HUES48 (cell line): ENCODE results near the gene USP17L20.
"Not testable (repeated sequence)": the region's sequence is repeated elsewhere in the genome, so short reads cannot be mapped to it uniquely, and the experiment has no call there.

Experiments used
- H3K27ac ChIP-seq: one replicate; pipeline ENCODE4 v1.7.0; 2013; ENCODE audit warnings: low read depth, low read length, inconsistent platforms
- H3K27me3 ChIP-seq: 2 replicates; pipeline ENCODE4 v1.6.1; 2013; ENCODE audit warnings: mild to moderate bottlenecking, low read length; ENCODE audit not compliant: control insufficient read depth, insufficient read depth
- H3K36me3 ChIP-seq: 2 replicates; pipeline ENCODE4 v1.6.1; 2013; ENCODE audit warnings: low read length; ENCODE audit not compliant: control insufficient read depth, insufficient read depth
- H3K4me1 ChIP-seq: 2 replicates; pipeline ENCODE4 v1.6.1; 2013; ENCODE audit warnings: mild to moderate bottlenecking, low read length; ENCODE audit not compliant: control insufficient read depth, insufficient read depth
- H3K4me3 ChIP-seq: 2 replicates; pipeline ENCODE4 v1.5.1; 2013; ENCODE audit warnings: mild to moderate bottlenecking, low read depth, low read length
- H3K9ac ChIP-seq: 2 replicates; pipeline ENCODE4 v1.6.1; 2013; ENCODE audit warnings: mild to moderate bottlenecking, low read depth, low read length, moderate library complexity
- H3K9me3 ChIP-seq: 2 replicates; pipeline ENCODE4 v1.6.1; 2013; ENCODE audit warnings: low read length; ENCODE audit not compliant: control insufficient read depth, insufficient read depth

The USP17L20 gene

DNA sequence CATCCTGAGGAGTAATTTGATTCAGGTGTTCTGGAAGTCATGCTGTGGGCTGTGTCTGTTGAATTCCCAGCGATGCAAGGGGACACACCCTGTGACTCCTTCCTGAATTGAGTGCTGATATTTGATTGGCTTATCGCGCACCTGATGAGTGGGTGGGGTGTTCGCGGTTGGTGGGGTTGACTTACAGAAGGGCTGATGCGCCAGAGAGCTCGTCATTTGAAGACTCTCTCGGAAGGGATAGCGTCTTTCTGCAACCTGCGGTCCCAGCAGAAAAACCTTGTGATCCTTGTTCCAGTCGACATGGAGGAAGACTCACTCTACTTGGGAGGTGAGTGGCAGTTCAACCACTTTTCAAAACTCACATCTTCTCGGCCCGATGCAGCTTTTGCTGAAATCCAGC is 4.8 kb upstream of the USP17L20 start, which contains the start of gene USP17L19:
USP17L19 (plus strand) TSS at position 301 of the 400 bp plus-strand sequence; CDS start at position 301, 0 bp downstream.
- not testable (repeated sequence) for H3K4me1 ChIP-seq, H3K9ac ChIP-seq, H3K27ac ChIP-seq, H3K27me3 ChIP-seq, H3K36me3 ChIP-seq, H3K9me3 ChIP-seq, H3K4me3 ChIP-seq

DNA sequence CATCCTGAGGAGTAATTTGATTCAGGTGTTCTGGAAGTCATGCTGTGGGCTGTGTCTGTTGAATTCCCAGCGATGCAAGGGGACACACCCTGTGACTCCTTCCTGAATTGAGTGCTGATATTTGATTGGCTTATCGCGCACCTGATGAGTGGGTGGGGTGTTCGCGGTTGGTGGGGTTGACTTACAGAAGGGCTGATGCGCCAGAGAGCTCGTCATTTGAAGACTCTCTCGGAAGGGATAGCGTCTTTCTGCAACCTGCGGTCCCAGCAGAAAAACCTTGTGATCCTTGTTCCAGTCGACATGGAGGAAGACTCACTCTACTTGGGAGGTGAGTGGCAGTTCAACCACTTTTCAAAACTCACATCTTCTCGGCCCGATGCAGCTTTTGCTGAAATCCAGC is 4.6 kb downstream of the USP17L20 start, which contains the start of gene USP17L21:
USP17L21 (plus strand) TSS at position 301 of the 400 bp plus-strand sequence; CDS start at position 301, 0 bp downstream.
- not testable (repeated sequence) for H3K27me3 ChIP-seq

GRCh38 chr4:9267319-9267718 is 9.4 kb downstream of the USP17L20 start, which contains the start of gene USP17L22:
TSS of gene USP17L22 (plus strand) at chr4:9267619. CDS start at chr4:9267619, 0 bp downstream.
- not testable (repeated sequence) for H3K4me3 ChIP-seq, H3K27ac ChIP-seq, H3K27me3 ChIP-seq, H3K4me1 ChIP-seq, H3K9me3 ChIP-seq, H3K9ac ChIP-seq, H3K36me3 ChIP-seq

More for the DNA sequence above, 4.6 kb downstream of the USP17L20 start, which contains the start of gene USP17L21:
- not testable (repeated sequence) for H3K27ac ChIP-seq, H3K9me3 ChIP-seq, H3K36me3 ChIP-seq, H3K4me3 ChIP-seq, H3K9ac ChIP-seq, H3K4me1 ChIP-seq

GRCh38 chr4:9271719-9272118 is 13.8 kb downstream of the USP17L20 start:
- H3K27me3 ChIP-seq, H3K9ac ChIP-seq, H3K36me3 ChIP-seq: not testable (repeated sequence)

More at GRCh38 chr4:9271719-9272118, 13.8 kb downstream of the USP17L20 start:
- not testable (repeated sequence) for H3K9me3 ChIP-seq, H3K4me3 ChIP-seq, H3K27ac ChIP-seq, H3K4me1 ChIP-seq
